Endothelial cell of umbilical vein (primary cell): Measurements from ENCODE around the gene FRMD5. TPM values are rescaled to one million over a fixed set of nuclear protein-coding genes. Genes with fewer than 3 reads are reported as not detected.

Experiments used
- BruUV-seq: library from RNA; stranded (reverse); fragments of 400-500 nt; replicated peaks from 2 replicates; lab custom pipeline; 2021; lab: Mats Ljungman, UMichigan
- CTCF ChIA-PET: fragments of 300-600, 350-600 bp; sonication (Branson Sonifier 250); formaldehyde crosslinking; loops from one replicate; lab custom pipeline; 2021; ENCODE audit warnings: antibody characterized with exemption, inconsistent platforms; lab: Charles Lee
- POLR2A ChIA-PET: fragments of 300-600, 350-600 bp; sonication (Branson Sonifier 250); formaldehyde crosslinking; loops from one replicate; lab custom pipeline; 2021; ENCODE audit warnings: antibody characterized with exemption, inconsistent platforms; lab: Charles Lee
- DNase-seq: peaks from one replicate; pipeline ENCODE4 v3.0.0-alpha.2; 2011; ENCODE audit warnings: low read depth, low spot score
- FAIRE-seq: peaks from 2 replicates; lab custom pipeline; 2011; peaks lifted over from hg19 to GRCh38; lab: Jason Lieb, UNC
- H2AFZ ChIP-seq: 2 replicates; pipeline ENCODE4 v1.6.0; 2012; ENCODE audit warnings: low read depth, low read length, control low read depth, inconsistent platforms
- H3K27ac ChIP-seq: 2 replicates; pipeline ENCODE4 v1.5.1; 2011; ENCODE audit warnings: low read depth, mild to moderate bottlenecking, control low read depth, low read length, moderate library complexity; ENCODE audit not compliant: insufficient read depth
- H3K27me3 ChIP-seq, 2 experiments: 2 replicates each; pipeline versions ENCODE4 v1.6.0 to v1.6.1; 2011; ENCODE audit warnings: low read length in 2 of 2, mixed read lengths in 1 of 2; ENCODE audit not compliant: control insufficient read depth in 2 of 2, insufficient read depth in 2 of 2
- H3K36me3 ChIP-seq, 2 experiments: 2 replicates in 1 of 2; 3 replicates in 1 of 2; pipeline ENCODE4 v1.5.1; 2011; ENCODE audit warnings: low read length in 2 of 2, mild to moderate bottlenecking in 1 of 2, moderate library complexity in 1 of 2; ENCODE audit not compliant: control insufficient read depth in 2 of 2, insufficient read depth in 2 of 2; ENCODE audit errors: extremely low read depth in 1 of 2
- H3K4me1 ChIP-seq: 3 replicates; pipeline ENCODE4 v1.5.1; 2011; ENCODE audit warnings: mild to moderate bottlenecking, low read length; ENCODE audit not compliant: control insufficient read depth, insufficient read depth; ENCODE audit errors: extremely low read depth
- H3K4me2 ChIP-seq: 2 replicates; pipeline ENCODE4 v1.6.1; 2011; ENCODE audit warnings: low read length, control low read depth, mixed read lengths; ENCODE audit not compliant: insufficient read depth
- H3K4me3 ChIP-seq, 3 experiments: fragments of 200-600 bp in 1 of 3; sonication (generic), shearing (Covaris generic) in 1 of 3; replicated peaks in 1 of 3; 2 replicates each; pipeline ENCODE4 v1.5.1; 2011 to 2016; ENCODE audit warnings: control low read depth in 3 of 3, low read length in 3 of 3, mild to moderate bottlenecking in 2 of 3, inconsistent platforms in 1 of 3, low read depth in 1 of 3, moderate library complexity in 1 of 3; ENCODE audit not compliant: insufficient read depth in 1 of 3
- H3K79me2 ChIP-seq: 2 replicates; pipeline ENCODE4 v1.6.0; 2012; ENCODE audit warnings: low read length, inconsistent platforms; ENCODE audit not compliant: control insufficient read depth, insufficient read depth
- H3K9ac ChIP-seq: replicated peaks from 2 replicates; pipeline ENCODE3; 2011; ENCODE audit warnings: low read length, control low read depth; ENCODE audit not compliant: insufficient read depth; ENCODE audit errors: extremely low read depth
- H3K9me1 ChIP-seq: replicated peaks from 3 replicates; pipeline ENCODE4 v1.6.0; 2011; ENCODE audit warnings: mild to moderate bottlenecking, low read length; ENCODE audit not compliant: control insufficient read depth, insufficient read depth; ENCODE audit errors: extremely low read depth
- H3K9me3 ChIP-seq: replicated peaks from 2 replicates; pipeline ENCODE4 v1.5.1; 2012; ENCODE audit warnings: low read length, inconsistent platforms; ENCODE audit not compliant: control insufficient read depth, insufficient read depth
- H4K20me1 ChIP-seq: replicated peaks from 2 replicates; pipeline ENCODE3; 2011; ENCODE audit warnings: mild to moderate bottlenecking, low read length; ENCODE audit not compliant: control insufficient read depth, insufficient read depth; ENCODE audit errors: extremely low read depth
- CTCF ChIP-seq, 2 donors: IDR thresholded peaks; 1 replicate in 1 of 2; 2 replicates in 1 of 2; pipeline ENCODE4 v1.5.1; 2011; ENCODE audit warnings: low read length in 2 of 2, mild to moderate bottlenecking in 2 of 2, moderate library complexity in 2 of 2, control low read depth in 1 of 2, inconsistent platforms in 1 of 2, low read depth in 1 of 2; ENCODE audit not compliant: insufficient read depth in 1 of 2; ENCODE audit errors: extremely low read depth in 1 of 2
- EZH2 ChIP-seq: IDR thresholded peaks from 2 replicates; pipeline ENCODE4 v1.6.1; 2012; ENCODE audit warnings: borderline replicate concordance, low read depth, mild to moderate bottlenecking, moderate library complexity, low read length, inconsistent platforms; ENCODE audit not compliant: severe bottlenecking
- FOS ChIP-seq: IDR thresholded peaks from 2 replicates; pipeline ENCODE4 v1.6.1; 2011; ENCODE audit warnings: mild to moderate bottlenecking, low read length, moderate library complexity, borderline replicate concordance; ENCODE audit not compliant: insufficient read depth
- GATA2 ChIP-seq: IDR thresholded peaks from 2 replicates; pipeline ENCODE4 v1.7.0; 2011; ENCODE audit warnings: low read depth, mild to moderate bottlenecking, moderate library complexity, mixed read lengths, low read length; ENCODE audit not compliant: insufficient read length, insufficient read depth
- JUN ChIP-seq: IDR thresholded peaks from 2 replicates; pipeline ENCODE4 v1.6.1; 2011; ENCODE audit warnings: borderline replicate concordance, low read depth; ENCODE audit not compliant: insufficient read length, insufficient read depth
- MYC ChIP-seq: IDR thresholded peaks from one replicate; pipeline ENCODE4 v1.6.1; 2011; ENCODE audit warnings: mild to moderate bottlenecking, low read depth, low read length
- POLR2A ChIP-seq: IDR thresholded peaks from 2 replicates; pipeline ENCODE4 v1.6.1; 2012; ENCODE audit warnings: low read depth, mild to moderate bottlenecking, control low read depth, low read length
- POLR2AphosphoS5 ChIP-seq: IDR thresholded peaks from 2 replicates; pipeline ENCODE4 v1.6.1; 2012; ENCODE audit warnings: low read depth, mild to moderate bottlenecking, control low read depth, low read length, moderate library complexity; ENCODE audit not compliant: insufficient read depth
- dilution Hi-C: fragments of 300-500 bp; cut with MboI; formaldehyde crosslinking; loops from one replicate; pipeline ENCODE4 v1.15.0; 2019; ENCODE audit warnings: low sequenced_read_pairs; ENCODE audit not compliant: extremely low pct_ligation_motif_present
- intact Hi-C: fragments of 100-400 bp; cut with micrococcal nuclease; formaldehyde crosslinking; loops from one replicate; pipeline ENCODE4 v1.10.0; 2022
- polyA plus RNA-seq, 4 experiments: library from polyadenylated mRNA; depleted of rRNA in 3 of 4; stranded (reverse) in 3 of 4; unstranded in 1 of 4; fragments of >200 nt; gene quantifications; 2 replicates each; pipeline versions ENCODE4 v1.2.1 to v1.2.3, GENCODE V29; 2011 to 2012; ENCODE audit warnings: missing spikeins in 1 of 4
- total RNA-seq: library from RNA; stranded (reverse); gene quantifications from 2 replicates; pipeline ENCODE4 v1.2.3, GENCODE V29; 2021
- TF ChIP-seq, protein P1 (sequence below): IDR thresholded peaks from 2 replicates; pipeline ENCODE4 v1.6.1; 2011; ENCODE audit not compliant: insufficient read depth, insufficient read length

Gene FRMD5
- total and polyA plus RNA-seq, 2 donors (not counting 3 experiments of a cell fraction or from before 2014, with no cell fraction given): 16.7 to 20.2 TPM

GRCh38 chr15:43868406-43868805 is 326.7 kb downstream of the FRMD5 start:
- H3K4me2 ChIP-seq: no peak overlapping the region
- DNase-seq: no peak
- H3K4me3 ChIP-seq: no peak overlapping the region
- FAIRE-seq: peak; percentile 18
- no peak overlapping the region for H3K9ac ChIP-seq
- no peak overlapping the region for H2AFZ ChIP-seq
- H4K20me1 ChIP-seq: no peaks in the 10 kb centered on the region
- no TSS peak for BruUV-seq
- H3K36me3 ChIP-seq: peaks cover 0 to 6% of the 10 kb centered on the region in 2 experiments
- no peak overlapping the region for H3K27ac ChIP-seq
- no peak for TF ChIP-seq POLR2A
- no peak for TF ChIP-seq EZH2
- no peak for TF ChIP-seq FOS
- no peak for TF ChIP-seq MYC
- TF ChIP-seq CTCF (IDR thresholded peaks at IDR 0.05; ENCODE audit: extremely low read depth in 1 of 2, insufficient read depth in 1 of 2, low read depth in 1 of 2, low read length in 2 of 2): no peak
- H3K4me1 ChIP-seq: peaks cover 3% of the 10 kb centered on the region
- CTCF ChIA-PET: interaction anchor here (0.6 to 2.6 kb wide), 8 partner anchors 8 to 633 kb away, joined by 3 to 13 read pairs (median 4); no protein-coding TSS in a partner anchor
- intact Hi-C loops (no loop called here), dilution Hi-C loops (no loop called here)
- H3K9me3 ChIP-seq: no peaks in the 10 kb centered on the region
- H3K27me3 ChIP-seq: no peaks in the 10 kb centered on the region
- H3K79me2 ChIP-seq: no peaks in the 10 kb centered on the region
- POLR2A ChIA-PET: interaction anchor here (0.6 kb wide), 1 partner anchor 618 kb away, joined by 3 read pairs; no protein-coding TSS in a partner anchor
- no peaks in the 10 kb centered on the region for H3K9me1 ChIP-seq

GRCh38 chr15:43867096-43867495 is 328.0 kb downstream of the FRMD5 start:
- Histone ChIP-seq H3K4me1 (peaks cover 3% of the 10 kb centered on the region), H3K79me2 (no peaks in the 10 kb centered on the region), H2AFZ (no peak overlapping the region), H3K4me3 (no peak overlapping the region), H3K36me3 (peaks cover 0 to 6% of the 10 kb centered on the region in 2 experiments), H3K9ac (no peak overlapping the region), H3K4me2 (no peak overlapping the region), H4K20me1 (no peaks in the 10 kb centered on the region), H3K27ac (no peak overlapping the region), H3K9me3 (no peaks in the 10 kb centered on the region), H3K9me1 (no peaks in the 10 kb centered on the region), H3K27me3 (no peaks in the 10 kb centered on the region)
- DNase-seq: no peak
- intact Hi-C loops: no loop called here
- no TSS peak for BruUV-seq
- dilution Hi-C loops: no loop called here
- no peak for FAIRE-seq
- TF ChIP-seq POLR2AphosphoS5 (no peak), MYC (no peak), JUN (no peak), POLR2A (no peak), CTCF (IDR thresholded peaks at IDR 0.05; ENCODE audit: extremely low read depth in 1 of 2, insufficient read depth in 1 of 2, low read depth in 1 of 2, low read length in 2 of 2) (no peak), FOS (no peak), GATA2 (no peak), EZH2 (no peak)
- TF ChIP-seq, protein P1, sequence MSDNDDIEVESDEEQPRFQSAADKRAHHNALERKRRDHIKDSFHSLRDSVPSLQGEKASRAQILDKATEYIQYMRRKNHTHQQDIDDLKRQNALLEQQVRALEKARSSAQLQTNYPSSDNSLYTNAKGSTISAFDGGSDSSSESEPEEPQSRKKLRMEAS: no peak
- ChIA-PET POLR2A (interaction anchor here (0.7 kb wide), 1 partner anchor 45 kb away, joined by 4 read pairs; no protein-coding TSS in a partner anchor), CTCF (interaction anchor here (1.7 kb wide), 1 partner anchor 9 kb away, joined by 4 read pairs; no protein-coding TSS in a partner anchor)
